ENCODE results near the gene TMEM123.

Gene TMEM123

GRCh38 chr11:102452461-102453301 is at the start of gene TMEM123:
TSS of gene TMEM123 (minus strand) at chr11:102452765. CDS start at chr11:102452623, 142 bp downstream.
- DNase-seq = peak; percentile 73

- DNase-seq = no peak
Measured at GRCh38 chr11:102500829-102501228, 48.3 kb upstream of the TMEM123 start.

- DNase-seq = no peak
Measured at GRCh38 chr11:102499931-102500330, 47.4 kb upstream of the TMEM123 start.

- no peak for DNase-seq
Measured at GRCh38 chr11:102499151-102499550, 46.6 kb upstream of the TMEM123 start.

GRCh38 chr11:102497061-102497460 is 44.5 kb upstream of the TMEM123 start:
- peak; percentile 38 for DNase-seq

- peak; percentile 88 for DNase-seq
Measured at GRCh38 chr11:102495161-102496042, 42.8 kb upstream of the TMEM123 start.

- peak; percentile 31 for DNase-seq
Measured at GRCh38 chr11:102494216-102494615, 41.7 kb upstream of the TMEM123 start.

- DNase-seq = no peak
Measured at GRCh38 chr11:102493524-102493923, 41.0 kb upstream of the TMEM123 start.

- DNase-seq = no peak
Measured at GRCh38 chr11:102491969-102492368, 39.4 kb upstream of the TMEM123 start.

GRCh38 chr11:102489186-102490145 is 36.9 kb upstream of the TMEM123 start:
- DNase-seq = no peak

GRCh38 chr11:102488208-102488607 is 35.6 kb upstream of the TMEM123 start:
- DNase-seq = no peak

- DNase-seq = no peak
Measured at GRCh38 chr11:102487214-102487613, 34.6 kb upstream of the TMEM123 start.

GRCh38 chr11:102486584-102486983 is 34.0 kb upstream of the TMEM123 start:
- DNase-seq = no peak

- DNase-seq = peak; percentile 19
Measured at GRCh38 chr11:102485095-102485722, 32.6 kb upstream of the TMEM123 start.

GRCh38 chr11:102482433-102482832 is 29.9 kb upstream of the TMEM123 start:
- DNase-seq = no peak

- DNase-seq = no peak
Measured at GRCh38 chr11:102479733-102480132, 27.2 kb upstream of the TMEM123 start.

- DNase-seq = no peak
Measured at GRCh38 chr11:102478673-102479299, 26.2 kb upstream of the TMEM123 start.

GRCh38 chr11:102476812-102477211 is 24.2 kb upstream of the TMEM123 start:
- no peak for DNase-seq

- no peak for DNase-seq
Measured at GRCh38 chr11:102476069-102476468, 23.5 kb upstream of the TMEM123 start.

GRCh38 chr11:102473543-102473942 is 21.0 kb upstream of the TMEM123 start:
- DNase-seq = no peak

GRCh38 chr11:102472127-102472526 is 19.6 kb upstream of the TMEM123 start:
- no peak for DNase-seq

GRCh38 chr11:102471474-102471873 is 18.9 kb upstream of the TMEM123 start:
- DNase-seq = no peak
